HUES64 (cell line): ENCODE measurements around the gene SMYD3.

Experiments
- H3K27ac ChIP-seq: 2 replicates; pipeline ENCODE4 v1.7.0; 2013; ENCODE audit warnings: low read depth, low read length, inconsistent platforms
- H3K27me3 ChIP-seq: 2 replicates; pipeline ENCODE4 v1.6.1; 2013; ENCODE audit warnings: mild to moderate bottlenecking, low read length; ENCODE audit not compliant: insufficient read depth
- H3K36me3 ChIP-seq: 2 replicates; pipeline ENCODE4 v1.6.1; 2013; ENCODE audit warnings: mild to moderate bottlenecking, low read length; ENCODE audit not compliant: insufficient read depth
- H3K4me1 ChIP-seq: 2 replicates; pipeline ENCODE4 v1.6.1; 2013; ENCODE audit warnings: mild to moderate bottlenecking, low read length, moderate library complexity; ENCODE audit not compliant: insufficient read depth
- H3K4me3 ChIP-seq: 2 replicates; pipeline ENCODE4 v1.5.1; 2013; ENCODE audit warnings: mild to moderate bottlenecking, low read length, moderate library complexity
- H3K9ac ChIP-seq: 2 replicates; pipeline ENCODE4 v1.6.1; 2013; ENCODE audit warnings: mild to moderate bottlenecking, low read depth, low read length
- H3K9me3 ChIP-seq: 2 replicates; pipeline ENCODE4 v1.6.1; 2013; ENCODE audit warnings: low read depth, low read length; ENCODE audit not compliant: insufficient read depth
- WGBS: fragments of 150-250, 120-280 bp; methylation state at CpG from one replicate; pipeline ENCODE4 v1.1.7; 2013; ENCODE audit warnings: missing lambda C conversion rate; 5-methylcytosine and 5-hydroxymethylcytosine counted together

Gene SMYD3

GRCh38 chr1:246492611-246493245 lies 14.4 kb downstream of the SMYD3 start:
- Histone ChIP-seq H3K27me3 (no peaks in the 10 kb centered on the region), H3K4me3 (no peak overlapping the region), H3K9ac (no peak overlapping the region), H3K9me3 (no peaks in the 10 kb centered on the region), H3K4me1 (peaks cover 5% of the 10 kb centered on the region), H3K36me3 (no peaks in the 10 kb centered on the region), H3K27ac (no peak overlapping the region)
- 33% methylated on average over 3 of the region's 3 CpGs for WGBS

GRCh38 chr1:246491551-246492053 lies 15.5 kb downstream of the SMYD3 start:
- H3K9me3 ChIP-seq = no peaks in the 10 kb centered on the region
- 95% methylated on average over 7 of the region's 7 CpGs for WGBS
- H3K36me3 ChIP-seq = no peaks in the 10 kb centered on the region
- H3K27me3 ChIP-seq = no peaks in the 10 kb centered on the region
- no peak overlapping the region for H3K9ac ChIP-seq
- H3K4me3 ChIP-seq = no peak overlapping the region
- H3K4me1 ChIP-seq = peaks cover 5% of the 10 kb centered on the region
- no peak overlapping the region for H3K27ac ChIP-seq

GRCh38 chr1:246488674-246489073 lies 18.4 kb downstream of the SMYD3 start:
- Histone ChIP-seq H3K9ac (no peak overlapping the region), H3K4me1 (peaks cover 5% of the 10 kb centered on the region), H3K27ac (no peak overlapping the region), H3K4me3 (no peak overlapping the region), H3K27me3 (no peaks in the 10 kb centered on the region), H3K9me3 (no peaks in the 10 kb centered on the region), H3K36me3 (no peaks in the 10 kb centered on the region)
- WGBS = 91% methylated on average over 6 of the region's 6 CpGs

- no peak overlapping the region for H3K9ac ChIP-seq
- no peak overlapping the region for H3K4me3 ChIP-seq
- H3K4me1 ChIP-seq = no peaks in the 10 kb centered on the region
- H3K27me3 ChIP-seq = no peaks in the 10 kb centered on the region
- no peaks in the 10 kb centered on the region for H3K36me3 ChIP-seq
- no peak overlapping the region for H3K27ac ChIP-seq
- H3K9me3 ChIP-seq = no peaks in the 10 kb centered on the region
Observed at GRCh38 chr1:246483569-246483933, 23.5 kb downstream of the SMYD3 start.

GRCh38 chr1:246482805-246483568 lies 24.1 kb downstream of the SMYD3 start:
- no peaks in the 10 kb centered on the region for H3K4me1 ChIP-seq
- no peaks in the 10 kb centered on the region for H3K27me3 ChIP-seq
- 72% methylated on average over 4 of the region's 4 CpGs for WGBS
- no peak overlapping the region for H3K4me3 ChIP-seq
- no peak overlapping the region for H3K9ac ChIP-seq
- H3K36me3 ChIP-seq = no peaks in the 10 kb centered on the region
- H3K27ac ChIP-seq = no peak overlapping the region
- H3K9me3 ChIP-seq = no peaks in the 10 kb centered on the region

- Histone ChIP-seq H3K4me1 (no peaks in the 10 kb centered on the region; the same call in 1 of the 2 replicates), H3K9me3 (no peaks in the 10 kb centered on the region), H3K4me3 (no peak overlapping the region), H3K9ac (no peak overlapping the region), H3K27ac (no peak overlapping the region), H3K27me3 (no peaks in the 10 kb centered on the region), H3K36me3 (no peaks in the 10 kb centered on the region)
- WGBS = over 99% methylated on average over 2 of the region's 2 CpGs
Observed at GRCh38 chr1:246479061-246479460, 28.0 kb downstream of the SMYD3 start.

GRCh38 chr1:246477634-246478033 lies 29.4 kb downstream of the SMYD3 start:
- no peaks in the 10 kb centered on the region for H3K36me3 ChIP-seq
- no peak overlapping the region for H3K9ac ChIP-seq
- no peaks in the 10 kb centered on the region; the same call in 1 of the 2 replicates for H3K4me1 ChIP-seq
- no peaks in the 10 kb centered on the region for H3K27me3 ChIP-seq
- no peak overlapping the region for H3K4me3 ChIP-seq
- no peak overlapping the region for H3K27ac ChIP-seq
- WGBS = 88% methylated on average over 1 of the region's 2 CpGs
- H3K9me3 ChIP-seq = no peaks in the 10 kb centered on the region

GRCh38 chr1:246476771-246477170 lies 30.3 kb downstream of the SMYD3 start:
- 80% methylated on average over 1 of the region's 1 CpG for WGBS
- Histone ChIP-seq H3K36me3 (no peaks in the 10 kb centered on the region), H3K27ac (no peak overlapping the region), H3K9me3 (no peaks in the 10 kb centered on the region), H3K27me3 (no peaks in the 10 kb centered on the region), H3K4me3 (no peak overlapping the region), H3K9ac (no peak overlapping the region), H3K4me1 (no peaks in the 10 kb centered on the region; the same call in 1 of the 2 replicates)

GRCh38 chr1:246471688-246472087 lies 35.4 kb downstream of the SMYD3 start:
- Histone ChIP-seq H3K9ac (no peak overlapping the region), H3K4me1 (no peaks in the 10 kb centered on the region; the same call in 1 of the 2 replicates), H3K27me3 (no peaks in the 10 kb centered on the region), H3K4me3 (no peak overlapping the region), H3K9me3 (no peaks in the 10 kb centered on the region), H3K36me3 (no peaks in the 10 kb centered on the region), H3K27ac (no peak overlapping the region)
- no CpG with 5 or more reads among the region's 1 CpG for WGBS

GRCh38 chr1:246470585-246470984 lies 36.5 kb downstream of the SMYD3 start:
- no peaks in the 10 kb centered on the region for H3K9me3 ChIP-seq
- no peaks in the 10 kb centered on the region for H3K36me3 ChIP-seq
- 98% methylated on average over 1 of the region's 1 CpG for WGBS
- H3K4me3 ChIP-seq = no peak overlapping the region
- no peak overlapping the region for H3K9ac ChIP-seq
- H3K27ac ChIP-seq = no peak overlapping the region
- no peaks in the 10 kb centered on the region for H3K27me3 ChIP-seq
- H3K4me1 ChIP-seq = no peaks in the 10 kb centered on the region

- Histone ChIP-seq H3K4me1 (no peaks in the 10 kb centered on the region), H3K27ac (no peak overlapping the region), H3K4me3 (no peak overlapping the region), H3K9ac (no peak overlapping the region), H3K9me3 (no peaks in the 10 kb centered on the region), H3K36me3 (no peaks in the 10 kb centered on the region), H3K27me3 (no peaks in the 10 kb centered on the region)
- WGBS = 91% methylated on average over 2 of the region's 2 CpGs
Observed at GRCh38 chr1:246462986-246463385, 44.1 kb downstream of the SMYD3 start.
